NCI-H1417 (cell line): ENCODE results near the gene NRP2.

Experiments used
- DNase-seq, 3 experiments: peaks; one replicate each; lab custom pipeline; 2025; lab: John Stamatoyannopoulos, UW

NRP2 gene

DNA sequence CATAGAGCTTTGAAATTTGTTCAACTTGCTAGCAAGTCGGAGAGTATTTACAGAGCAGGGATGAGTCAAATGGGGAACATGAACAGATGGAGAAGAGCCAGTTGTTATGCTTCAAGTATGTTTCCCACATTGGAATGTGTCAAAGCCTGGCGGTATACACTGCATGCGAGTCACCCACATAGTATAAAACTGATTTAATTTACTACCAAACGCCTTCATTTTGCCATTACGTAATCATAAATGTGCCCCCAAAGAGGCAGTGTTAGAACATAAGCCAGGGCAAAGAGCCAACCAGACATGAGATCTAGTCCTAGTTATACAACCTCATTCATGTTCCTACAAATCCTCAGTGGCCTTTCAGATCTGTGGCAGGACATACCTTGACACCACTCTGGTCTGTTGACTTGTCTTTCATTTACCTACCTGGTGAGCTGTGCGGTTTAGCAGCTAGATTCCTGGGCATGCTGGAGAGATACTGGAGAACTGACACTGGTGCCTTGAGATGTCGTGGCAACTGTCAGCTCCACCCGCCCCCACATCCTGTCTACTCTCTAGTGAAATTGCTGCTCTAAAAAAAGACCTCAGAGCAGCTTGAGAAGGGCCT, 21.7 kb upstream of the NRP2 start:
- no peak for DNase-seq

DNA sequence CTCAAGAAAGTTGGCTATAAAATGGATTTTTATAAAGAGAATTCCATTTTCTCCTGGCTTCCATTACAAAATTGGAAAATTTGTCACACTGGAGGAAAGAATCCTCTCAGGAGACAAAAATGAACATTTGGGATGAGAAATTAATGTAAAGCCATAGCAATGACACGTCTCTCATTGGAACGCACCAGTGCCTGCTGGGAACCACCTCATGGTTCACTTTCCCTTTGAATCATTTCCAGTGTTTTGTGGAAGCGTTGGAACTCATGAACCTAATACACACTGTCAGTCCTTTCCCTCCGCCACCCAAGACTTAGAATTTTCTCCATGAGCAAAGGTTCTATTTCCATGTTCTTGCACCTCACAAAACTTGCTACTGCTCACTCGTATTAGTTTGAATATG, 21.0 kb upstream of the NRP2 start:
- no peak for DNase-seq

DNA sequence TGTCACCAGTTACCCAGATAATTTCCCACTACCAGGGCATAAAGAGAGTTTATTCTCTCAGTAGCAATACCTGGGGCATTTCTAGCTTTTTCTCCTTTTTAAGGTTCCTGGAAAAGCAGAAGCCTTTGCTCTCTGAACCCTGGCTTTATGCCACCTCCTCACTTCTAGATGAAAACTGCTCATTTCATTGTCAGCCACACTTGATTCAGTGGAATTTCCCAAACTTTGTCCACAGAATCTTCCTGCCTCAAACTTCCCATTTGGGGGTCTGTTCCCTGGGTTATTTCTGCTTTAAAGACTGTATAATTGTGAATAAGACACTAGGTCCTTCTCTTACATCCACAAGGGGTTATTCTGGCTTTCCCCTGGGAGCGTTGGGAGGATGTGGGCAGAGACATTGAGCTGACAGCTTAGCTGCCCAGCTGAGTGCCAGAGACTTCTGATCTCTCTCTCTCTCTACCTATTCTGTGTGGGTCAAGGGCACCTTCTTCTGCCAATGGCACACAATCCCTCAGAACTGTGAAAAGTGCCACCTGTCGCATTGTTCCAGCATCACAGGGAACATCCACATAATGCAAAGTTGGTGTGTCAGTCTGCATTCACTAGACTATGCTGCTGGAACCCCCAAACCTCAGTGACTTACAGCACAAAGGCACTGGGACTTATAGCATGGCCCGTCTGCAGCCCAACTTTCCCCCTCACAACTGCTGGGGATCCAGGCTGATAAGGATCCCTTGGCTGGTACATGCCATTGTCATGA, 19.9 kb upstream of the NRP2 start:
- no peak for DNase-seq

DNA sequence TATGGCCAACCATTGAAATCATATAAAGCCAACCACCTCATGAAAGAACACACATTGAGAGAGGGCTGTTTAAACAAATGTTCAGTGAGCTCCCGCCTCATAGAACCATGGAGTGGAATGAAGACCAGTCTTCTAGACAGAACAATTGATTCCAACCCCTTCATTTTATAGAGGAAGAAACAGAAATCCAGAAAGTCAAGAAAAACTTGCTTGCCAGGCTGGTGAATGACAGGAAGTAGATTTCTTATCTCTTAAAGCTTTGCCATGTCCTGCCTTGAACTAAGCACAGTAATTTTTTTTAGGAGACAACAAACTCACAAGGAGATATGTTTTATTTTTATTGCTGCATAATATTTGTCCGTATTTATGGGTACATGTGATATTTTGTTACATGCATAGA, 16.5 kb upstream of the NRP2 start:
- no peak for DNase-seq

DNA sequence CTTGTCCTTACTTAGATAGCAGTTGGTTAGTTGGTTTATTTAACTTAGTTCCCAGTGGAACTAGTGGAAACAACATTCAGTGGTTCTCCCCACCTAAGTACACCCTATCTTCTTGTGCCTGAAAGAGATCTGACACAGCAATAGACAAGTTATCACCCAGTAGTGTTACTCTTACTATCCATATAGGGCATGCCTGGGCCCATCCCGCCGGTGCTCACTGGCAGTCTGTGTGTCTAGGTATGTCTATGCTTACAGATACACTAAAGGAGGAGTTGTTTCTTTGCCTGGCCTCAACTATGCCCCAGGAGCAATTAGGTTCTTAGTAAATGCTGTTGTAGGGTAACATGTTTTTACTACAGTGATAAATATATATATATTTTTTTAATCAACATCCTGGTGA, 12.0 kb upstream of the NRP2 start:
- DNase-seq: no peak

DNA sequence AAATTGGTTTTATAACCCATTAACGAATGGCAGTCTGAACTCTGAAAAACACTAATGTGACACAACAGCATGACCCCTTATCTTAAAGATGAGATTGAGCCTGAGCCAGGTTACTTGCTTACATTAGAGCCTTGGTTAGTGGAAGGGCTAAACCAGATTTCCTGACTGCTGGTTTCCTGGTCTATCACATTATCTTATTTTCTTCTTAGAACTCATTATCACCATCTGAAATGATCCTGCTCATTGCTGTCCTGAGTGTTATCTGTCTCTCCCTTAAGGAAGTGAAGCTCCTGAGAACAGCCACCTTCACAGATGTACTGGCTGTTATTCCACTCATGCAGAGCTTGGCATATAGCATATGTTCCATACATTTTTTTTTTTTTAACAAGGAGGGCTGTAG, 9.0 kb upstream of the NRP2 start:
- DNase-seq: no peak

DNA sequence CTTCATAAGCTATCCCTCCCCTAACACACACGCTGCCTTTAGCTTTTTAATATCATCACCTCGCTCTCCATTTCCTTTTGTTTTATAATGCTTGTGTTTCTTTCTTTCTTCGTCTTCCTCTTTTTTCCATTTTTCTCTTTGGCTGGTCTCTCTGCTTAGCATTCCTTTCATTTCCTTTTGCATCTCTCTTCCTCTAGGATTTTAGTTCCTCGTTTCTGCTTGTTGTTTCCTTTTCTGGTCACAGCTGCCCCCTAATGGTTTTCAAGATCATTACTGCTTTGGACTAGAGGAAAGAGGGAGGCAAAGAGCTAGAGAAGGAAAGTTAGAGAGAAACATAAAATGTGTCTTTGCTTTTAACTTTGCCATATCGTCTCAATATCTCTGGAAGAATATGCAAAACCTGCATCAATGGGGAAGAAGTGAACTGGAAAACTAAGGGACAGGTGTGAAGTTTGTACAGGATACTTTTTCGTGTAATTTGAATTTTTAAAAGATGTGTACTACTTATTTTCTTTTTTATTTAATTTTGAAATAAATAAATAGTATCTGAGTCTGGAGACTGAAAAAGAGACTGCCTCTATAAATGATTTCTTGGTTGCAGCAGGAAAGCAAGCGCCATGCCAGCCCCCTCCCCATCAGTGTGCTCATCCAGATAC, 6.3 kb upstream of the NRP2 start:
- DNase-seq: peak; percentile 31 to 85 (median 42)

DNA sequence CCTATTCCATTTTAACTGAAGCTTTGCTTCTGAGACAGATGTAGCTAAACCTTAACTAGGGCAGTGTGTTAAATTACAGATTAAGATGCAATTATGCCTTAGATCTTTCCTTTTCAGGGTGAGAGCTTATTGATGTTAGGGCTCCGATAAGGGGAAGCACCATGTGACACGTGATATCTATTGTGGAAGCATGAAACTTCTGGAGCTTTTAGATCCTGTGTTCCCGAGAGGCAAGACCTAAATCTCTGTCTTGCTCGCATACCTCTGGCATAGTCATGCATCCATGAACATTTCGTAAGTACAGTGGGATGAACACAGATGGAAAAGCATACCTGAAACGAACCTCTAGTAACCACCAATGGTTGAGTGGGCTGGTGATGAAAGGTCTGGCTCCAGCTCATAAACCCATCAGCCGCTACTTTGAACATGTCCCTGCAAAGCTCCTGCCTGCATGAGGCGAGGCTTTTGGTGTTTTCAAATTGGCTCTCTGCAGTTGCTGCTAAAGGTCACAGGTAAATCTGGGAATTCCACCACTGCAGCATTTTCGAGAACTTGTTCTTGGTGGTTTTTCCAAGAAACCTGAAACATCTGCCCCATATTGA, 3.7 kb upstream of the NRP2 start:
- DNase-seq: no peak

DNA sequence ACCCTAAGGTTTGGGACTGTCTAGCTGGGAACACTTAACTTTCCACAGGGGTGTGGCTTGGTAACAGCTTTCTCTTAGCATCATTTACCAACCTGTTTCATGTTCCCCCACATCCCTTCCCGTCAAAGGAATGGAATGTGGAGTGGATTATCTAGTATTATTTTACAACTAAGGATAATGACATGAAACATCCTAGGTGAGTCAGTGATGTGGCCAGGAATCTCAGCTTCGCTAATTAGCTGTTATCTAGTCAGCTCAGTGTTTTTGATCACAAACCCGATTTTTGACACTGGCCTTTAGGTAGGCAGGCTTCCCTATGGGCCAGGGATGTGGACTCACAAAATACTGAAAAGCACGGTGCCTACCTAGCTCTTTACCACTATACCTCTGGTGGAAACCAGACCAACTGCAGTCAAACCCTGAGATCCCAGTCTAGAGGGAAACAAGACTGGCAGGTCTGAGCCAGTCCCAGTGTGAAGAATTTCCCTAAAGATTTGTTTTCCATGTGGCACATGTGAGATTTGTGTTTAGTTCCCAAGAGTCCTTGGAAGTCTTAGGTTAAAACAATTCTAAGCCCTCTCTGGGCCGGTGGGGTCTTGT, 2.8 kb upstream of the NRP2 start:
- no peak for DNase-seq

DNA sequence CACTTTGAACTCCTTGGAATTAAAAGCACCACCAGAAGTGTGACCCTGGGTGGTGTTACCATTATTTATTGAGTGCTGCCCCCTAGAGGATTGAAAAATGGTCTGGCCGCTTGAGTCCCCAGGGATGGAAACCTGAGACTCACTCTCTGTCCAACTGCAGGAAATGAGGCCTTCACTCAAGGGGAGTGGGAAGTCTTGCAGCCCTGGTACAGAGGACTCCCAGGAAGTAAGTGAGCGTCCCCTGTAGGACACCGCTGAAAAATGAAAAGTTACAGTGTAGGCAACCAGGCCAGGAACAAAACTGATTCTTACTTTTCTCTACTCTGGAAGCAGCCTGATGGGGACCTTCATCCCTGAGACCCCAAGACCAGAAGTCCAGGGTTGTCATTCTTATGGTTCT, 2.2 kb upstream of the NRP2 start:
- peak; percentile 68 to 90 (median 84) for DNase-seq

DNA sequence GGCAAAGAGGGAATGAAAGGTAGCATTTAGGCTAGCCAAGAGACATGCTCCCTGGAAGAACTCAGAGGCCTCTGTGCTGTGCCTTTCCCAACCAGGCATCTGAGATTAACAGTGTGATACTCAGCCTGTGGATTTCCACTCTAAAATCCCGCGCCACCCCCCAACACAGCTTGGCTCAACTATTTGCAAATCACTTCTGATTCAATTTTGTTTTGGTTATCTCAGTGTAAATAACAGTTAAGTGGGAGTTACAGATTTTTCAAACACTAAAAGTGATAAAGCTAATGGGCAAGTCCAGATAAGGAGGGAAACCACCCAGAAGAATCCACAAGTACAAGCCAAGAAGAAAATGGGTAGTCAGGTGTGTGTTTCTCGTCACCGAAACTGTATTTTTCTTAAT, 1.4 kb upstream of the NRP2 start:
- DNase-seq: peak in 1 of 3 experiments; percentile 28

DNA sequence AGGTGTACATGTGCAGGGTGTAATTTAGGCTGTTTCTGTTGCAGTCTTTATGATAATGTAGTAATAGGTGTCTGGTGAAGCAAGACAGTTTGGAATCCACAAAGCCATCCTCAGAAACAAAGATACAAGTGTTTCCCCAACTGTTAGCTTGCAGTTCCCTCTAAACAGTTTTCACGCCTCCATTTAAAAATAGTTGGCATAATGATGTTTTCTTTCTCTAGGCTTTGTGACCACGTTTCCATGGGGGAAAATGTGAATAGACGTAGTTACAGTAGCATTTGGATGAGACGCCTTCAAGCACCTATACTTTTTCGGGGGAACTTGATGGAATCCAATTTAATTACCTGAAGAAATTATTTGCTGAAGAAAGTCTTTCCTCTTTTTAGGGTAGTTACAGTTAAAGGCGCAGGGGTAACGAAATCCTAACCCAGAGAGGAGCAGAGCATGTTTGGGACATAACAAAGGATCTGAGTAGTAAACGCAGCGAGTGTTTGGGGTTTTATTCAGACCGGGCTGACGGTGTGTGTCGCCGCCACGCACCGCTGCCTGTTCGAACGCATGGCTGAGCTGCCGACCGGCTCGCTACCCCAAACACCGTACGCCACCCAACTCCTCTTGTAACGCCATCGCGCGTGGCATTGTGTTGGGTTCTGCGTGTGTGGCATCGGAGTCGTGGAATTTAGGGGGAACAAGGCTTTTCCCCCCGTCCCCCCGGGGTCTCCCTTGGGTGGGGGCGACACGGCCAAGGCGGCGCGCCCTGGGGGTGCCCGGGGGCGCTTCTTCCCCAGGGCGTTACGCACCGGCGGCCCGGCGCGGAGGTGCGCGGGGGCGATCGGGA, 681 bp upstream of the NRP2 start:
- DNase-seq: peak; percentile 11 to 62 (median 54)

DNA sequence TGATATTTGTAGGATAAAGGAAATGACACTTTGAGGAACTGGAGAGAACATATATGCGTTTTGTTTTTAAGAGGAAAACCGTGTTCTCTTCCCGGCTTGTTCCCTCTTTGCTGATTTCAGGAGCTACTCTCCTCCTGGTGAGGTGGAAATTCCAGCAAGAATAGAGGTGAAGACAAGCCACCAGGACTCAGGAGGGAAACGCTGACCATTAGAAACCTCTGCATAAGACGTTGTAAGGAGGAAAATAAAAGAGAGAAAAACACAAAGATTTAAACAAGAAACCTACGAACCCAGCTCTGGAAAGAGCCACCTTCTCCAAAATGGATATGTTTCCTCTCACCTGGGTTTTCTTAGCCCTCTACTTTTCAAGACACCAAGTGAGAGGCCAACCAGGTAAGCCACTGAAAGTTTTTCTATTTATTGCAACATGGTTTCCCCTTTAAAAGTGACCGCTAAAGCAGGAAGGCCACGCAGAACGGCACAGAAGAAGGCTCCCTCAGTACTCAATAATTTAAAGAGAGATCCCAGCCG, 735 bp downstream of the NRP2 start:
- peak in 1 of 3 experiments; percentile 59 for DNase-seq

DNA sequence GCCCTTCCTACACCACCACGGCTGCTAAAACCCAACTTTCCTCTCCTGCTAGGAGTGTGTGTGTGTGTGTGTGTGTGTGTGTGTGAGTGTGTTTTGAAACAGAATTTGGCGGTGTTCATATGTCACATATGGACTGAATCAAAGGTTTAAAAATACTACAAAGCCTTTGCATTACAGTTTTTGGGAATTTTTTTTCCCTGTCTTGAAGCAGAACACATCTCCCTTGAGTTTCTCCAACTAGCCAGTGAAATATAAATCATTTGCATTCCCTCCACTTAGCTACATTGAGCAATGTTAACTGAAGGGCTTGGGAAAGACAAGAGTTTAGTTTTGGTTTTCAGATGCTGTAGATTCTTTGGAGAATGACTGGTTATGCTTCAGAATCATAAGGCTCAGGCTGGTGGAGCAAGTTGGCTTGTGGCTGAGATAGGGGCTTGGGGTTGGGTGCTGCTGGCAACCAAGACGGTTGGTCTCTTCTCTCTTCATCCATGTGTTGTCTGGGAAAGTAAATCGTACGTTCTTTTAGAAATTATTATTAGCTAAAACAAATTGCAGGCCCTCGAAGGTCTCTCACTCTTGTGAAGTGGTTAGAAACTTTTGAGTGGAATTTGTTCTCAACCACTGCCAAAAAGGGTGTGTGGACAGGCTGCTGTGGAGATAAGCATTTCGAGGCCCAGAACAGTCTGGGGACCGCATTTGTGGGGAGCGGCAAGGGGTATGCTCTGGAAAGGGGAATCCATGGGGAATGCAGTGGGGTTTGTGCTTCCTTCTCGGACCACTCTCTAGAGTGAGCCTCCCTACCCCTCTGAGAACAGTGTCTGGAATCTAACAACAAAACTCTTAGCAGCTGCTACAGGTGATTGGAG, 1.4 kb downstream of the NRP2 start:
- peak in 1 of 3 experiments; percentile 21 for DNase-seq

DNA sequence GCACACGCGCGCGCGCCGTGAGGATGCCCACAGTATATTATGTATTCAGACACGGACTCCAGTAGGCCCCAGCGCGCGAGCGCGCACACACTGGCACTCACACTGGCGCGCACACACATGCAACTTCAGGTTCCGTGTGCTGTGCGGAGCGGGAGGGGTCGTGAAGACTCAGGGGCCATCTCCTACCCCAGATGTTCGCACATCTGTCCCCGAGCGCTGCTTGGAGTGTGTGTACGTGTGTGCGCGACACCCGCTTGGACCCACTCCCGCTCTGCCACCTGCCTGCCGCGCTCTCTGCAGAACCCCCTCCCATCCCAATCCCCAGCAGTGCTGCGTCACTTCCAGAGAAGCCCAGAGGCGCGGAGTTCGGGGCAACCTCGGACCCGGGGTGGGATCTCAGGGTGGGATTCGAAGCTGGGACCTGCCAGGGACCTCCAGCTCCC, 2.6 kb downstream of the NRP2 start:
- peak in 2 of 3 experiments; percentile 84 to 88 for DNase-seq

DNA sequence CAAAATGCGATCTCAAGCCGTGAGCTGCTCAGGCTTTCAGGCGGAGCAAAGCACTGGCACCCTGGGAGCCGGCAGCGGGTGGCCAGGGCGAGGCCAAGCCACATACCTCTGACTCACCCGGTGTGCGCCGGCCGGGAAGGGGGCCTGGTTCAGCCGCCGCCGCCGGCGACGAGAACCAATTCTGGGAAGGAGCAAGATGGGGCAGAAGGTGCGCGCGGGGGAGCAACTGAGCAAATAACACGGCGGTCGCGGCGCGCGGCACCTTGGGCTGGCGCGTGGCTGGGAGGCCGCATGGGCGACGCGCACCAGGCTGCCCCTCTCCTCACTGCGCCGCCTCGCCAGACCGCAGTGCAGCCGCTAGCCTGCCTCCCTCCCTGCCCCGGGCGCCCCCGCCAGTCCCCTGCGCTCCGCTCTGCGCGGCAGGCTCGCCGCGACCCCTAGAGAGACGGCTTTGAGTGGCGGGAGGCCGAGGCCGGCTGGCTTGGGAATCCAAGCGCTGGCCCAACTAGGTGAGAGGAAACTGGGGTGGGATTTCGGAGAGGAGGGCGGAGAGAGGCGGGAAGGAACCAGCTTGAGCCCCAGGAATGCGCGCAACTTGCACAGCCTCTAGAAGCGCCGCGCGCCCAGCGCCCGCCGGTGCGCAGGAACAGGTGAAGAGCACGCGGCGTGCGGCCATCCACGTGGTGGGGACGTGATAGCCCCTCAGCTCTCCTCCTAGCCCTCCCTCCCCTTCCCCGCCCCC, 3.2 kb downstream of the NRP2 start:
- peak in 2 of 3 experiments; percentile 85 to 86 for DNase-seq

DNA sequence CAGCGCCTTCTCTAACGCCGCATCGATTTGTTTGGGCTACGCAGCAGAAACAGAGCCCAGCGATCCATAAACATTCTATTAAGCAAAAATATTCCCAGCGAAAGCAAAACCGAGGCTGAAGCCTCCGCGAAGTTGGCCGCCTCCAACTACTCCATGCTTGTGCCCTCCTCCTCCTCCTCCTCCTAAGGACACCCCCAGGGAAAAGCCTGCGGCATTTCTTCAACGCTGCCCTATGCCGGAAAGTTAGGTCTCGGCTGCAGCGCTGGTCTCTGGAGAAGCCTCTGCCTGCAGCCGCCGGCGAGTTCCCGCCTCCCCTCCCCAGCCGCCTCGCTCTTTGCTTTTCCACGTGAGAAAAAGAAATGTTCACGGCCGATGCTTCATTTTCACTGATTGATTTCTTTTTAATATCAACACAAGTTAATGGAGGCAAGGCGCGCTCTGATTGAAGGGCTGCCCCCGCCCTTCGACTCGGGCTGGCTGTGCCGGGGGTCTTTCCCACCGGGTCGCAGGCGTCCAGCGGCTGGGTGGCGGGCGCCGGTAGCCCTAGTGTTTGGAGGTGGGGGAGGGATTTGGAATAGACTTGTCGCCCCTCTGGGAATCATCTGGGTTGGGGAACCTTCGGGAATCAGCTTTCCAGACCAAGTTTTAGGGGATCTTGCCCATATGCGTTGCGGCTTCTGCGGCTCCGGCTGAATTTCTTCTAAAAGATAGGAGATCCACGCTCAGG, 3.9 kb downstream of the NRP2 start:
- peak in 2 of 3 experiments; percentile 75 to 82 for DNase-seq

DNA sequence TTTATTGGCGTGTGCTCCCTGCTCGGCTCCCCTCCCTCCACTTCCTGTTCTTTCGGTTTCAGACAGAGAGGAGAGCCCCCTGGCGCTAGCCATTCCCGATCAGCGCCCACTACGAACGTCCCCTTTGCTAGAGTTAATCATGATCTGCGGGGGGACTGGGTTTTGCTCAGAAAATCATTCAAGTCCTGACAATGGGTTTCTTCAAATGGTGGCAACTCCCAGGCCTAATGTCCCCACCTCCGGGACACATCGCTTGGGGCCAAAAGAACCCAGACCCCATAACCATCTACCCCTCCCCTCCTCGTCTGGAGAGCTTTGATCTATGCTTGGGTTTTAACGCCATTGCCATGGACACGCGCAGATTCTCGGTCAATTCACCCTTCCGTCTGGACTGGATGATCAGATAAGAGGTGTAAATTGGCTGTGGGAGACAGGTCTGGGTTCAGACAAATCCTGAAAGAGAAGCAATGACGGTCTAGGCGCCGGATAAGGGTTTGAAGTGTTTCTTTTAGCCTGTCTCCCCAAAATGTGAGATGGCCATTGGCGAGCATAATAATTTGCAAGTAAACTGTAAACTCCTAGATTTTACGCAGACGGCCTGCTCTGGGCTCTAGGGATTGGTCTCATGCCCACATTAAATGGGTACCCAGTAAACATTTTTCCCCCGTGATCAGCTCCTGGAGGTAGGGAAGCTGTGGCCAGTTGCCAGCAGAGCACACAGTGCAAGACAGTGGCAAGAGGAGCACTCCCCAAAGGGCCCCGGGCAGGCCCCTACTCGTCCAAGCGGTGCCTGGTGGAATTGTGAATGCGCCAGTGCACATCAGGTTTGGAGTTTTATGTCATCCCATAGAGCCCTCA, 4.7 kb downstream of the NRP2 start:
- peak in 2 of 3 experiments; percentile 50 to 71 for DNase-seq
